ENCODE results near the gene GATD1. TPM values are rescaled to one million over a fixed set of nuclear protein-coding genes. Genes with fewer than 3 reads are reported as not detected.

GATD1 gene
- total RNA-seq, 1 donor from 2014 or later, result 51.9 TPM

DNA sequence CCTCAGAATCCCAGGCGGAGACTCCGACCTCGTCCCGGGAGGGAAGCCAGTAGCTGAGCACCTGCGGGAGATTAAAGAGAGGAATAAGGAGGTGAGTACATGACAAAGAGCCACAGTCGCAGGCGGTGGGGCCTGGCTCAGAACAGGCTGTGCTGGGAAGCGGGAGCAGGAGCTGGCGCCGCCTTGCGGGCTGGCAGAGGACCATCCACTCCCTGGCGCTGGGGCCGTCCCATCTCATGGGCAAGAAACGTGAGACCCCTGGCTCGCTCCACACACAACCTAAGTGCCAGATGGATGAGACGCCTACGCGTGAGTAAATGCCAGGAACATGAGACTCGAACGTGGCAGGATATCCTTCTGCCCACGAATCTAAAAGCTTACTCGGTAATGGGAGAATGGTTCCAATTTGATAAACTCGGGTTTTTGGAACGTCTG, 6.3 kb upstream of the GATD1 start:
- TF ChIP-seq CTCF (IDR thresholded peaks at IDR 0.05; ENCODE audit: insufficient read depth, low read depth, low read length) (peak; percentile 71), EZH2 (IDR thresholded peaks at IDR 0.05; ENCODE audit: insufficient read depth, low read length) (no peak)
- peak; percentile 86 for DNase-seq (ENCODE audit: low read depth)
- no peak overlapping the region for H3K27ac Mint-ChIP-seq (ENCODE audit: unreplicated experiment)
- H3K9me3 Mint-ChIP-seq (ENCODE audit: unreplicated experiment), result no peaks in the 10 kb centered on the region
- H4K20me1 ChIP-seq (ENCODE audit: insufficient read depth, low read length), result peaks cover 40% of the 10 kb centered on the region
- peak overlapping the region; percentile 60 for H2AFZ ChIP-seq (ENCODE audit: low read depth, low read length)
- H3K79me2 ChIP-seq (ENCODE audit: insufficient read depth, low read length), result peaks cover 19% of the 10 kb centered on the region
- peaks cover 4% of the 10 kb centered on the region for H3K36me3 Mint-ChIP-seq (ENCODE audit: low read depth, unreplicated experiment)
- H3K4me1 Mint-ChIP-seq (ENCODE audit: low read depth, unreplicated experiment), result peaks cover 9% of the 10 kb centered on the region
- H3K27me3 ChIP-seq (ENCODE audit: insufficient read depth, low read length), result no peaks in the 10 kb centered on the region
- H3K4me3 ChIP-seq (ENCODE audit: insufficient read depth, low read depth, low read length), result no peak overlapping the region
- peaks cover 9% of the 10 kb centered on the region for H3K4me1 ChIP-seq (ENCODE audit: insufficient read depth, low read length)
- no peak for FAIRE-seq
- no peaks in the 10 kb centered on the region for H3K36me3 ChIP-seq (ENCODE audit: insufficient read depth, low read length)
- no peaks in the 10 kb centered on the region for H3K9me3 ChIP-seq (ENCODE audit: insufficient read depth, low read depth, low read length)
- peak overlapping the region; percentile 69 for H3K4me2 ChIP-seq (ENCODE audit: low read length)
- peak overlapping the region; percentile 23 for H3K27ac ChIP-seq (ENCODE audit: low read depth, low read length)
- H3K9ac ChIP-seq (ENCODE audit: low read length), result peak overlapping the region; percentile 49
- H3K4me3 Mint-ChIP-seq (ENCODE audit: unreplicated experiment), result peak overlapping the region; percentile 37
- no peaks in the 10 kb centered on the region for H3K27me3 Mint-ChIP-seq (ENCODE audit: low read depth, unreplicated experiment)

GRCh38 chr11:782264-783174, 5.2 kb upstream of the GATD1 start:
- Mint-ChIP-seq H3K4me3 (ENCODE audit: unreplicated experiment) (no peak overlapping the region), H3K4me1 (ENCODE audit: low read depth, unreplicated experiment) (peaks cover 9% of the 10 kb centered on the region), H3K27me3 (ENCODE audit: low read depth, unreplicated experiment) (no peaks in the 10 kb centered on the region), H3K27ac (ENCODE audit: unreplicated experiment) (no peak overlapping the region), H3K36me3 (ENCODE audit: low read depth, unreplicated experiment) (peaks cover 4% of the 10 kb centered on the region), H3K9me3 (ENCODE audit: unreplicated experiment) (no peaks in the 10 kb centered on the region)
- FAIRE-seq (no peak), DNase-seq (ENCODE audit: low read depth) (no peak)
- Histone ChIP-seq H3K9me3 (ENCODE audit: insufficient read depth, low read depth, low read length) (no peaks in the 10 kb centered on the region), H3K4me3 (ENCODE audit: insufficient read depth, low read depth, low read length) (no peak overlapping the region), H3K4me1 (ENCODE audit: insufficient read depth, low read length) (peaks cover 17% of the 10 kb centered on the region), H2AFZ (ENCODE audit: low read depth, low read length) (no peak overlapping the region), H3K4me2 (ENCODE audit: low read length) (peak overlapping the region; percentile 69), H3K27ac (ENCODE audit: low read depth, low read length) (no peak overlapping the region), H3K9ac (ENCODE audit: low read length) (no peak overlapping the region), H4K20me1 (ENCODE audit: insufficient read depth, low read length) (peaks cover 40% of the 10 kb centered on the region), H3K27me3 (ENCODE audit: insufficient read depth, low read length) (no peaks in the 10 kb centered on the region), H3K36me3 (ENCODE audit: insufficient read depth, low read length) (no peaks in the 10 kb centered on the region), H3K79me2 (ENCODE audit: insufficient read depth, low read length) (peaks cover 29% of the 10 kb centered on the region)
- TF ChIP-seq CTCF (IDR thresholded peaks at IDR 0.05; ENCODE audit: insufficient read depth, low read depth, low read length), result no peak
- no peak for TF ChIP-seq EZH2 (IDR thresholded peaks at IDR 0.05; ENCODE audit: insufficient read depth, low read length)
